ENCODE results near the gene MCEE.

DNA sequence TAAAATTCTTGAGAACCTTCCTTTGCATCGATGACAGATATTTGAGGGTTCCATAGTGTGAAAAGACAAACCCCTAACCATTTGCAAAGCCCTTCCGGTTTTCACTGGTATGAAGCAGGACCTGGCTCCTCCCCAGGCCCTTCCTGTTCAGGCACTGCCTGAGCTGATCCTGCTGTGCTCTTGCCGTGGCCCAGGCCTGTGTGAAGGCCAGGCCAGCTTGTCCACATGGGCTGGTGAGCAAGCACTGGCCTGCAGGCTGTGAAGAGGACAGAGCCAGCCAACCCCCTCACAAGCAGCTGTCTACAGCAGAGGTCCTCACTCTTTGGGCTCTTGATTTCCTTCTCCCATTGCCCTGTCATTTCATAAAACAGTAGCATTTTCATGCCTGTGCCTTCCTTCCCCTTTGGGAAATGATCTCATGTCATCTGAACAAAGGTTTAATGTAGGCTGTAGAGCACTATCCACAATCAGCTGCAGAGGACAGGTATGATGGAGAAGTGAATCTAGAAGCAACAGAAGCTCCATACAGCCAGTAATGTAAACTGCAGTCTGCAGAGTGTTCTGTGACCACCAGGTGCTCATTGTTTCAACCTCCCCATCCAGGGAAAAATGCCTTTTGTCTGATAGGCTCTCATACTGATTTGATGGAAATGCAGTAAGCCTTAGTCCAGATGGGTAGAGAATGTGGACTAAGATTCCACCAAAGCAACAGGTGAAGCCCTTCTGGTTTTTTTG, 20.2 kb upstream of the MCEE start:
- TF ChIP-seq, protein P1, sequence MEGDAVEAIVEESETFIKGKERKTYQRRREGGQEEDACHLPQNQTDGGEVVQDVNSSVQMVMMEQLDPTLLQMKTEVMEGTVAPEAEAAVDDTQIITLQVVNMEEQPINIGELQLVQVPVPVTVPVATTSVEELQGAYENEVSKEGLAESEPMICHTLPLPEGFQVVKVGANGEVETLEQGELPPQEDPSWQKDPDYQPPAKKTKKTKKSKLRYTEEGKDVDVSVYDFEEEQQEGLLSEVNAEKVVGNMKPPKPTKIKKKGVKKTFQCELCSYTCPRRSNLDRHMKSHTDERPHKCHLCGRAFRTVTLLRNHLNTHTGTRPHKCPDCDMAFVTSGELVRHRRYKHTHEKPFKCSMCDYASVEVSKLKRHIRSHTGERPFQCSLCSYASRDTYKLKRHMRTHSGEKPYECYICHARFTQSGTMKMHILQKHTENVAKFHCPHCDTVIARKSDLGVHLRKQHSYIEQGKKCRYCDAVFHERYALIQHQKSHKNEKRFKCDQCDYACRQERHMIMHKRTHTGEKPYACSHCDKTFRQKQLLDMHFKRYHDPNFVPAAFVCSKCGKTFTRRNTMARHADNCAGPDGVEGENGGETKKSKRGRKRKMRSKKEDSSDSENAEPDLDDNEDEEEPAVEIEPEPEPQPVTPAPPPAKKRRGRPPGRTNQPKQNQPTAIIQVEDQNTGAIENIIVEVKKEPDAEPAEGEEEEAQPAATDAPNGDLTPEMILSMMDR (IDR thresholded peaks at IDR 0.05; ENCODE audit: insufficient read depth, low read length) = no peak
- TF ChIP-seq SPI1 (IDR thresholded peaks at IDR 0.05; ENCODE audit: borderline replicate concordance, low read depth) = no peak
